Left lung (tissue), 10 donors: ENCODE measurements around the gene BLTP1. TPM values are rescaled to one million over a fixed set of nuclear protein-coding genes. Genes with fewer than 3 reads are reported as not detected.
A peak's percentile ranks its signal among the peaks of the same experiment; 100 is the strongest.

ENCODE experiments used
- ATAC-seq: fragments of 200-7000 bp; cut with Tn5 transposase; one replicate; pipeline ENCODE4 v1.9.1; 2020; ENCODE audit warnings: moderate library complexity
- DNase-seq, 4 donors: peaks; one replicate each; pipeline ENCODE4 v3.0.0-alpha.2; 2013 to 2020
- H3K27ac ChIP-seq, 2 donors: fragments of 200-600 bp; sonication (generic) in 1 of 2; one replicate each; pipeline versions ENCODE4 v1.5.0 to v1.8.0; 2020 to 2021
- H3K27me3 ChIP-seq, 2 donors: fragments of 200-600 bp; sonication (generic) in 1 of 2; one replicate each; pipeline versions ENCODE4 v1.5.0 to v1.8.0; 2020 to 2021
- H3K36me3 ChIP-seq, 2 donors: fragments of 200-600 bp; sonication (generic) in 1 of 2; one replicate each; pipeline versions ENCODE4 v1.5.0 to v1.8.0; 2020 to 2021
- H3K4me1 ChIP-seq, 2 donors: fragments of 200-600 bp; one replicate each; pipeline ENCODE4 v1.8.0; 2021
- H3K4me3 ChIP-seq, 2 donors: fragments of 200-600 bp; sonication (generic) in 1 of 2; one replicate each; pipeline versions ENCODE4 v1.5.0 to v1.8.0; 2020 to 2021; ENCODE audit warnings: mild to moderate bottlenecking in 1 of 2
- H3K9me3 ChIP-seq, 2 donors: fragments of 200-600 bp; sonication (generic) in 1 of 2; one replicate each; pipeline versions ENCODE4 v1.5.0 to v1.8.0; 2020 to 2021
- CTCF ChIP-seq, 2 donors: fragments of 200-600 bp; sonication (generic) in 1 of 2; IDR thresholded peaks; one replicate each; pipeline versions ENCODE4 v1.5.0 to v1.8.0; 2021; ENCODE audit warnings: antibody characterized with exemption in 2 of 2
- intact Hi-C, 2 donors: fragments of 100-400 bp; cut with DNase I; formaldehyde crosslinking; loops; one replicate each; pipeline versions ENCODE4 v1.11.2 to v1.14.2; 2022
- polyA plus RNA-seq, 6 donors: library from polyadenylated mRNA; unstranded; fragments of 120-200 nt; gene quantifications; one replicate each; pipeline ENCODE4 v1.2.1, GENCODE V29; 2013; ENCODE audit not compliant: insufficient read length in 6 of 6
- total RNA-seq, 2 donors: library from RNA; stranded (reverse); fragmentation: NEBNext Ultra II Directional; extraction: Animal tissue kit (Norgen Biotek cat#: 25700); gene quantifications; one replicate each; pipeline ENCODE4 v1.2.1, GENCODE V29; 2021
- donor health status: DM: no; HTN: yes; CAD: no.
- donor health status: DM: no; HTN: no; CAD: no.

The BLTP1 gene
- total and polyA plus RNA-seq, 8 donors = 59.8 to 125 (median 105) TPM

DNA sequence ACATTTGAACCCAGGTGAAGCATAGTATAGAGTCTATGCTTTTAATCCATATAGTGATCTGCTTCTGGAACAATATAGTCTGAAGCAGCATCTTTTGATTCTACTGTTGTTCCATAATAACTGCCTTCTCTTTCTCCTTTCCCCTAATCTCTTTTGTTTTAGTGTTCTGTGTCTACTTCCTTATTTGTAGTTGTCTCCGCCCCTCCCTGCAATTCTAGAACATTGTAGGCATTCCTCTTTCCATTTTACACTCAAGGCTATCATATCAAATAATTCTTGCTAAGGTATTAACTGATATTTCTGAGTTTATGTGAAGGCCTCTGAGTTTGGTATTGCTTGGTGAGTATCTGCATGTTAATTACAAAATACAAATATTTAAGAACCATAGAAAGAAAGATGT lies 11.6 kb downstream of the BLTP1 start:
- peak overlapping the region in 1 of 2 donors; percentile 34 for H3K27ac ChIP-seq
- H3K27me3 ChIP-seq = no peaks in the 10 kb centered on the region
- H3K36me3 ChIP-seq = no peaks in the 10 kb centered on the region
- H3K9me3 ChIP-seq = no peaks in the 10 kb centered on the region
- no peak overlapping the region for H3K4me3 ChIP-seq
- intact Hi-C loops = no loop called here
- ATAC-seq = peak; percentile 66
- H3K4me1 ChIP-seq = peaks cover 12 to 28% of the 10 kb centered on the region in 2 donors
- DNase-seq = no peak
- no peak for TF ChIP-seq CTCF (IDR thresholded peaks at IDR 0.05)

DNA sequence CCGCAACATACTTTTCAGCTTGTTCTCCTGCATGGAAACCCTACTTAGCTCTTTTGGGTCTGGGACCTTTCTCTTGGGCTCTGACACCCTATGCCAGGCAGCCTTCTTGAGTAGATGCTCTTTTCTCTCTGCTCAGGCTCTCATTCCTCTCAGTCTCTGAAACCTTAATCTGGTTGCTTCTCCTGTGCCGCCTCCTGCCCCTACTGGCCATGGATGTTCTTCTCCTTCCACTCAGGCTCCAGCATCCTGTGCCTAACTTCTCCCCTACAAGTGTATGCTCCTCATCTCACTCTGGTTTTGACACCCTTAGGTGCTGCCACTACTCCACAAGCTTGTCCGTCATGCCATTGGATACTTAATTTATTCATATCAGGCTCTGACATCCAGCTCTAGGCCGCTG lies 15.2 kb downstream of the BLTP1 start:
- Histone ChIP-seq H3K27me3 (no peaks in the 10 kb centered on the region), H3K27ac (no peak overlapping the region), H3K4me3 (no peak overlapping the region), H3K36me3 (no peaks in the 10 kb centered on the region), H3K9me3 (no peaks in the 10 kb centered on the region), H3K4me1 (peaks cover 12 to 38% of the 10 kb centered on the region in 2 donors)
- intact Hi-C loops = no loop called here
- TF ChIP-seq CTCF (IDR thresholded peaks at IDR 0.05) = no peak
- ATAC-seq (no peak), DNase-seq (no peak)

DNA sequence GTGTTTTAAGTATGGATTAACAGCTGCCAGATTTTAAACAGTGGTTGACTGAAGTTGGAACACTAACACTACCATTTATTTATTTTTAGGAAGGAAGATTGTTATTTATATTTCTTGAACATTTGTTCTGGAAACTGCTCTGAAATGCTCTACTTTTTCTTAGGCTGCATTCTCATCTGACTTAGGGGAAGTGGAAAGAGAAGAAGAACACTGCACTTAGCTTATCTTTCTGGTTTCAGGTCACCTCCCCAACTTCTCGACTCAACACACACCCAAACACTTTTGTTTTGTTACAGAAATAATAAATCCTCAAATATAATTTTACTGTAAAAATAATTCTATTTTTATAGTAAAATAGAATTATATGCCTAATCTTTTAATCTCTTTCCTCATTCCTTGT lies 18.6 kb downstream of the BLTP1 start:
- Histone ChIP-seq H3K27ac (peak overlapping the region in 1 of 2 donors; percentile 30), H3K36me3 (peaks cover 0 to 8% of the 10 kb centered on the region in 2 donors), H3K4me3 (no peak overlapping the region), H3K27me3 (no peaks in the 10 kb centered on the region), H3K9me3 (no peaks in the 10 kb centered on the region), H3K4me1 (peaks cover 6 to 29% of the 10 kb centered on the region in 2 donors)
- DNase-seq = no peak
- intact Hi-C loops = no loop called here
- no peak for ATAC-seq
- TF ChIP-seq CTCF (IDR thresholded peaks at IDR 0.05) = no peak

- no peaks in the 10 kb centered on the region for H3K27me3 ChIP-seq
- no peak overlapping the region for H3K27ac ChIP-seq
- ATAC-seq = no peak
- H3K4me1 ChIP-seq = peaks cover 6 to 29% of the 10 kb centered on the region in 2 donors
- H3K9me3 ChIP-seq = no peaks in the 10 kb centered on the region
- peaks cover 0 to 13% of the 10 kb centered on the region in 2 donors for H3K36me3 ChIP-seq
- no peak for TF ChIP-seq CTCF (IDR thresholded peaks at IDR 0.05)
- H3K4me3 ChIP-seq = no peak overlapping the region
- no peak for DNase-seq
- intact Hi-C loops = no loop called here
Observed at GRCh38 chr4:122171323-122171722, 19.2 kb downstream of the BLTP1 start.

GRCh38 chr4:122172266-122172665 lies 20.1 kb downstream of the BLTP1 start:
- peaks cover 6 to 24% of the 10 kb centered on the region in 2 donors for H3K4me1 ChIP-seq
- ATAC-seq (no peak), DNase-seq (no peak)
- H3K4me3 ChIP-seq = no peak overlapping the region
- H3K36me3 ChIP-seq = peaks cover 0 to 22% of the 10 kb centered on the region in 2 donors
- H3K9me3 ChIP-seq = no peaks in the 10 kb centered on the region
- no peaks in the 10 kb centered on the region for H3K27me3 ChIP-seq
- H3K27ac ChIP-seq = no peak overlapping the region
- intact Hi-C loops = no loop called here
- TF ChIP-seq CTCF (IDR thresholded peaks at IDR 0.05) = no peak
